ENCODE measurements around the gene JADE2.

GRCh38 chr5:134503088-134503936, 22.2 kb upstream of the JADE2 start:
- no peak for TF ChIP-seq EZH2 (IDR thresholded peaks at IDR 0.05; ENCODE audit: borderline replicate concordance, low read depth, low read length, poor library complexity, severe bottlenecking)
- TF ChIP-seq, protein P1, sequence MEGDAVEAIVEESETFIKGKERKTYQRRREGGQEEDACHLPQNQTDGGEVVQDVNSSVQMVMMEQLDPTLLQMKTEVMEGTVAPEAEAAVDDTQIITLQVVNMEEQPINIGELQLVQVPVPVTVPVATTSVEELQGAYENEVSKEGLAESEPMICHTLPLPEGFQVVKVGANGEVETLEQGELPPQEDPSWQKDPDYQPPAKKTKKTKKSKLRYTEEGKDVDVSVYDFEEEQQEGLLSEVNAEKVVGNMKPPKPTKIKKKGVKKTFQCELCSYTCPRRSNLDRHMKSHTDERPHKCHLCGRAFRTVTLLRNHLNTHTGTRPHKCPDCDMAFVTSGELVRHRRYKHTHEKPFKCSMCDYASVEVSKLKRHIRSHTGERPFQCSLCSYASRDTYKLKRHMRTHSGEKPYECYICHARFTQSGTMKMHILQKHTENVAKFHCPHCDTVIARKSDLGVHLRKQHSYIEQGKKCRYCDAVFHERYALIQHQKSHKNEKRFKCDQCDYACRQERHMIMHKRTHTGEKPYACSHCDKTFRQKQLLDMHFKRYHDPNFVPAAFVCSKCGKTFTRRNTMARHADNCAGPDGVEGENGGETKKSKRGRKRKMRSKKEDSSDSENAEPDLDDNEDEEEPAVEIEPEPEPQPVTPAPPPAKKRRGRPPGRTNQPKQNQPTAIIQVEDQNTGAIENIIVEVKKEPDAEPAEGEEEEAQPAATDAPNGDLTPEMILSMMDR (conservative IDR thresholded peaks at IDR 0.05; ENCODE audit: low read depth, low read length), result no peak

Data from A673 (cell line).